CD4-positive, alpha-beta T cell treated with Interleukin-15 for 4 hours (primary cell): ENCODE results near the gene MAP3K5.
"Not testable (repeated sequence)": the region's sequence is repeated elsewhere in the genome, so short reads cannot be mapped to it uniquely, and the experiment has no call there.

ENCODE experiments used
- DNase-seq: peaks from one replicate; pipeline ENCODE4 v3.0.0-alpha.2; 2020; ENCODE audit warnings: low spot score

Gene MAP3K5

GRCh38 chr6:136792410-136793262 is at the start of gene MAP3K5:
MAP3K5 (minus strand) TSS chr6:136792477; CDS start chr6:136792157, 320 bp downstream.
- DNase-seq, result peak; percentile 96

GRCh38 chr6:136840276-136841001 is 48.2 kb upstream of the MAP3K5 start:
- no peak for DNase-seq

GRCh38 chr6:136831873-136832562 is 39.7 kb upstream of the MAP3K5 start:
- no peak for DNase-seq

GRCh38 chr6:136826216-136826615 is 33.9 kb upstream of the MAP3K5 start:
- DNase-seq, result no peak

GRCh38 chr6:136823128-136823660 is 30.9 kb upstream of the MAP3K5 start:
- no peak for DNase-seq

GRCh38 chr6:136822376-136823127 is 30.3 kb upstream of the MAP3K5 start, which contains the start of gene PEX7:
PEX7 (plus strand) TSS chr6:136822592; CDS start chr6:136822666, 74 bp downstream.
- DNase-seq, result peak; percentile 92

- no peak for DNase-seq
Measured at GRCh38 chr6:136822046-136822375, 29.7 kb upstream of the MAP3K5 start.

GRCh38 chr6:136820561-136820960 is 28.3 kb upstream of the MAP3K5 start:
- no peak for DNase-seq

GRCh38 chr6:136816656-136817055 is 24.4 kb upstream of the MAP3K5 start:
- DNase-seq, result no peak

GRCh38 chr6:136815608-136816007 is 23.3 kb upstream of the MAP3K5 start:
- DNase-seq, result not testable (repeated sequence)

- no peak for DNase-seq
Measured at GRCh38 chr6:136812174-136812573, 19.9 kb upstream of the MAP3K5 start.

- no peak for DNase-seq
Measured at GRCh38 chr6:136811272-136811671, 19.0 kb upstream of the MAP3K5 start.

GRCh38 chr6:136809091-136809860 is 17.0 kb upstream of the MAP3K5 start:
- no peak for DNase-seq

GRCh38 chr6:136803608-136804007 is 11.3 kb upstream of the MAP3K5 start:
- DNase-seq, result no peak

GRCh38 chr6:136801581-136801980 is 9.3 kb upstream of the MAP3K5 start:
- no peak for DNase-seq

- DNase-seq, result no peak
Measured at GRCh38 chr6:136798044-136798443, 5.8 kb upstream of the MAP3K5 start.

- no peak for DNase-seq
Measured at GRCh38 chr6:136795996-136796395, 3.7 kb upstream of the MAP3K5 start.

- no peak for DNase-seq
Measured at GRCh38 chr6:136795386-136795785, 3.1 kb upstream of the MAP3K5 start.

GRCh38 chr6:136793363-136793762 is 1.1 kb upstream of the MAP3K5 start:
- peak; percentile 18 for DNase-seq

- DNase-seq, result no peak
Measured at GRCh38 chr6:136792095-136792409, 225 bp downstream of the MAP3K5 start.
